BLaER1 (cell line): ENCODE results near the gene IQGAP2.
"Not testable (repeated sequence)": the region's sequence is repeated elsewhere in the genome, so short reads cannot be mapped to it uniquely, and the experiment has no call there.

Experiments used
- H3K27ac ChIP-seq: shearing (Covaris generic); formaldehyde crosslinking; 2 replicates; pipeline ENCODE4 v1.8.1; 2022
- H3K27me3 ChIP-seq: shearing (Covaris generic); formaldehyde crosslinking; 2 replicates; pipeline ENCODE4 v1.8.1; 2022
- H3K36me3 ChIP-seq: shearing (Covaris generic); formaldehyde crosslinking; 2 replicates; pipeline ENCODE4 v1.8.1; 2022
- H3K4me1 ChIP-seq: shearing (Covaris generic); formaldehyde crosslinking; 2 replicates; pipeline ENCODE4 v1.8.1; 2022
- H3K4me2 ChIP-seq: shearing (Covaris generic); formaldehyde crosslinking; 2 replicates; pipeline ENCODE4 v1.8.1; 2022
- H3K4me3 ChIP-seq: shearing (Covaris generic); formaldehyde crosslinking; 2 replicates; pipeline ENCODE4 v1.8.1; 2022
- H3K9ac ChIP-seq: shearing (Covaris generic); formaldehyde crosslinking; 2 replicates; pipeline ENCODE4 v1.8.1; 2022
- H3K9me3 ChIP-seq: shearing (Covaris generic); formaldehyde crosslinking; 2 replicates; pipeline ENCODE4 v1.8.1; 2022
- H4K20me1 ChIP-seq: shearing (Covaris generic); formaldehyde crosslinking; 2 replicates; pipeline ENCODE4 v1.8.1; 2022
- Cebpa-rat ChIP-seq: shearing (Covaris generic); IDR thresholded peaks from 2 replicates; pipeline ENCODE4 v1.8.1; 2022

The IQGAP2 gene, protein sequence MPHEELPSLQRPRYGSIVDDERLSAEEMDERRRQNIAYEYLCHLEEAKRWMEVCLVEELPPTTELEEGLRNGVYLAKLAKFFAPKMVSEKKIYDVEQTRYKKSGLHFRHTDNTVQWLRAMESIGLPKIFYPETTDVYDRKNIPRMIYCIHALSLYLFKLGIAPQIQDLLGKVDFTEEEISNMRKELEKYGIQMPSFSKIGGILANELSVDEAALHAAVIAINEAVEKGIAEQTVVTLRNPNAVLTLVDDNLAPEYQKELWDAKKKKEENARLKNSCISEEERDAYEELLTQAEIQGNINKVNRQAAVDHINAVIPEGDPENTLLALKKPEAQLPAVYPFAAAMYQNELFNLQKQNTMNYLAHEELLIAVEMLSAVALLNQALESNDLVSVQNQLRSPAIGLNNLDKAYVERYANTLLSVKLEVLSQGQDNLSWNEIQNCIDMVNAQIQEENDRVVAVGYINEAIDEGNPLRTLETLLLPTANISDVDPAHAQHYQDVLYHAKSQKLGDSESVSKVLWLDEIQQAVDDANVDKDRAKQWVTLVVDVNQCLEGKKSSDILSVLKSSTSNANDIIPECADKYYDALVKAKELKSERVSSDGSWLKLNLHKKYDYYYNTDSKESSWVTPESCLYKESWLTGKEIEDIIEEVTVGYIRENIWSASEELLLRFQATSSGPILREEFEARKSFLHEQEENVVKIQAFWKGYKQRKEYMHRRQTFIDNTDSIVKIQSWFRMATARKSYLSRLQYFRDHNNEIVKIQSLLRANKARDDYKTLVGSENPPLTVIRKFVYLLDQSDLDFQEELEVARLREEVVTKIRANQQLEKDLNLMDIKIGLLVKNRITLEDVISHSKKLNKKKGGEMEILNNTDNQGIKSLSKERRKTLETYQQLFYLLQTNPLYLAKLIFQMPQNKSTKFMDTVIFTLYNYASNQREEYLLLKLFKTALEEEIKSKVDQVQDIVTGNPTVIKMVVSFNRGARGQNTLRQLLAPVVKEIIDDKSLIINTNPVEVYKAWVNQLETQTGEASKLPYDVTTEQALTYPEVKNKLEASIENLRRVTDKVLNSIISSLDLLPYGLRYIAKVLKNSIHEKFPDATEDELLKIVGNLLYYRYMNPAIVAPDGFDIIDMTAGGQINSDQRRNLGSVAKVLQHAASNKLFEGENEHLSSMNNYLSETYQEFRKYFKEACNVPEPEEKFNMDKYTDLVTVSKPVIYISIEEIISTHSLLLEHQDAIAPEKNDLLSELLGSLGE (N-terminal part only)

DNA sequence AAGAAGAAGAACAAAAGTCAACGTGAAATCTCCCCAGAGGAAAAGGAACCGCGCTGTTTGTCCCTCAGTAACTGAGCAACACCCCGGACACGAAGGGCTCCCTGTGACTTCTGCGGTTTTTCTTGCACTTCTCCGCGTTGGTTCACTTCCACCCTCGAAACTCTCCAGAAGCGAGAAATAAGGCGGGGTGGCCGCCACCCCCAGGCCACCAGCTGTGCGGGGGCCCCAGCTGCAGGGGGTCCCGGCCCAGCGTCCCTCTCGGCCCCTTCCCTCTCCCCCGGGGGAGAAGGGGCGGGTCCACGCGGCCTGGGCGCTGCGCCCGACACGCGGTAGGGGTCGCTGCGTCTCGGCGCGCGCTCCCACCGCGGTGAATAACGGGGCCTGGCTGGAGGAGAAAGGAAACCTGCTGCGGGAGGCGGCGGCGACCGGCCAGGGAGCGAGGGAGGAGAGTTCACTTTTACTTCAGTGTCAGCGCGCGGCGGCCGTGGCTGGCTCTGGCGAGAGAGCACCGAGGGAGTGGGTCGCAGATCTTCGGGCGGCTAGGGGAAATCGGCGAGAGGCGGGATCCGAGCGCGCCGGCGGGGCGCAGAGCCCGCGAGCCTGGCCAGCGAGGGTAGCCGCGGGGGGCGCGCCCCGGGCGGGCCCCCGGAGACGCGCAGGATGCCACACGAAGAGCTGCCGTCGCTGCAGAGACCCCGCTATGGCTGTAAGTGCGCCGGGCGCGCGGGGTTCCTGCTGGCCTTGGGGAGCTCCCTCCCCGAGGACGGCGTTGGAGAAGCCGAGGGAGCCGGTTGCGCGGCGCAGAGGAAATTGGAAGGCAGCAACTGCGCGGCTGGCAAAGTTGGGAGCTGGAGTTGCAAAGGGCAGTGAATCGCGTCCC lies at the start of gene IQGAP2:
Gene IQGAP2 (plus strand): TSS at position 400 of the 880 bp plus-strand sequence. CDS start 261 bp downstream, at position 661.
- peak within 1 kb of the TSS; percentile 96 for H3K4me3 ChIP-seq
- peaks cover 9% of the 10 kb centered on the region; the same call in 1 of the 2 replicates for H4K20me1 ChIP-seq
- H3K36me3 ChIP-seq, result no peaks in the 10 kb centered on the region; the same call in 1 of the 2 replicates
- peaks cover 54% of the 10 kb centered on the region for H3K4me1 ChIP-seq
- peak within 1 kb of the TSS; percentile 97 for H3K27ac ChIP-seq
- peak within 1 kb of the TSS; percentile 95 for H3K4me2 ChIP-seq
- H3K9me3 ChIP-seq, result no peaks in the 10 kb centered on the region; the same call in 1 of the 2 replicates
- no peak for TF ChIP-seq Cebpa-rat
- no peaks in the 10 kb centered on the region for H3K27me3 ChIP-seq
- peak within 1 kb of the TSS; percentile 97 for H3K9ac ChIP-seq

DNA sequence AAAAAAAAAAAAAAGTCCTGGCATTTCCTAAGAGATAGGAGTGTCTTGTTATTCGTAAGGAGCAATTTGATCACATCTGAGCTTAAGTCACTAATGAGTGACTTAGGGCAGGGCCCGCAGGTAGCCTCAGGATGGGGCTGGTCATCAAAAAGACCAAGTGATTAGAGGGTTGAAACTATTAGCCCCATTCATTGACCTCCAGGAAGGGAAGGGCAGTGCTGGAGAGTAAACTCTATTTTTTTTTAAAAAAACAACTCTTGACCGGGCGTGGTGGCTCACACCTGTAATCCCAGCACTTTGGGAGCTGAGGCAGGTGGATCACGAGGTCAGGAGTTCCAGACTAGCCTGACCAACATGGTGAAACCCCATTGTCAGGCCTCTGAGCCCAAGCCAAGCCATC lies 46.2 kb upstream of the IQGAP2 start:
- no peaks in the 10 kb centered on the region for H3K36me3 ChIP-seq
- H3K4me3 ChIP-seq, result no peak overlapping the region
- H3K4me2 ChIP-seq, result no peak overlapping the region
- H3K9ac ChIP-seq, result no peak overlapping the region
- H3K4me1 ChIP-seq, result peaks cover 10% of the 10 kb centered on the region
- no peaks in the 10 kb centered on the region for H3K27me3 ChIP-seq
- no peaks in the 10 kb centered on the region for H4K20me1 ChIP-seq
- TF ChIP-seq Cebpa-rat, result no peak
- no peak overlapping the region for H3K27ac ChIP-seq
- no peaks in the 10 kb centered on the region for H3K9me3 ChIP-seq

DNA sequence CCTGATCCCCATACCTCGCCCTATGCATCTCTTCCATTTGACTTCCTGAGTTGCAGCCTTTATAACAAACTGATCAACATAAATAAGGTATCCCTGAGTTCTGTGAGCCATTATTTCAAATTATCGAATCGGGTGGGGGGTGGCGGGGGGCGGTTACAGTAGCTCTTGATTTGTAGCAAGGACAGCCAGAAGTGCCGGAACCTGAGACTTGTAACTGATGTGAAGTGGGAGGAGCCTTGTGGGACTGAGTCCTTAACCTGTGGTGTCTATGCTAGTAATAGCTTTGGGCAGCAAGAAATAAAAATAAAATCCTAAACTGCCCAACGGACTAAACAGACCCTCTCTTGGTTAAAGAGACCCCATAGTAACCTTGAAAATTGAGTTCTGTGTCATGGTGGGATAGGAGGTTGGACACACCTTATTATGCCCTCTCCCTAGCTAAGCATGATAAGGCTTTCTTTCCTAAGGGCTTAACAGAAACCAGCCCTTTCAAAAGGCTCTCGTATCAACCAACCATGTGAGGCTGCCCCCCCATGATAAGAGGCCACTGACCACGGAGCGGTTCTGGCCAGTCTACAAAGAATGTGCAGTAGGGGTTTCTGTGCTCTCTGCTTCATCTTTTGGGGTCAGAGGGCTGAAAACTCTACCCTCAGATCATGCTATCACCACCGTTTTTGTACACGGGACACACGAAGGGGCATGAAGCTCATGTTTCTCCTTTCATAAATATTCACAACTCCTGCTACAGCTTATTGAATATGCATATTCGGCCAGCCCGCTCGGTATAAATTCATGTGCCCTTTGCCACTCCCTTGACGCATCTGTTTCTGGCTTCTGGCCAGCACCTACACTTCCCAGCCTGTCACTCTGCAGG lies 39.5 kb upstream of the IQGAP2 start:
- no peaks in the 10 kb centered on the region for H3K36me3 ChIP-seq
- H3K4me1 ChIP-seq, result peaks cover 24% of the 10 kb centered on the region
- H3K4me2 ChIP-seq, result no peak overlapping the region
- H3K9ac ChIP-seq, result no peak overlapping the region
- H3K27me3 ChIP-seq, result no peaks in the 10 kb centered on the region
- H3K27ac ChIP-seq, result no peak overlapping the region
- H4K20me1 ChIP-seq, result no peaks in the 10 kb centered on the region
- H3K9me3 ChIP-seq, result no peaks in the 10 kb centered on the region
- no peak for TF ChIP-seq Cebpa-rat
- no peak overlapping the region for H3K4me3 ChIP-seq

DNA sequence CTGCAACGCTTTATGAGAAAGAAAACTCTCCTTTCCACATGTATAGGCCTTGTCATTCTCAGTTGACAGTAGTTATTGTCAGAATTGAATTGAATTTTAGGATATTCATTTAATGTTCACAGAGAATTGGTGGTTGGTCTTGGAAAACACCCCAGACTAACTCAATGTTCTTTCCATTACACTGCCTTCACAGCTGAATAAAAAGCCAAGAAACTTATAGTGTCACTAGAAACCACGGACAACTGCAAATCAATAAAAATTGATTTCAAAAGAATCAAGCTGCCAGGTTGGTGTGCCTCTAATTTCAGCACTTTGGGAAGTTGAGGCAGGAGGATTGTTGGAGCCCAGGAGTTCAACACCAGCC lies 38.9 kb upstream of the IQGAP2 start:
- peaks cover 24% of the 10 kb centered on the region for H3K4me1 ChIP-seq
- H3K4me3 ChIP-seq, result no peak overlapping the region
- no peaks in the 10 kb centered on the region for H3K27me3 ChIP-seq
- H3K4me2 ChIP-seq, result no peak overlapping the region
- H4K20me1 ChIP-seq, result no peaks in the 10 kb centered on the region
- H3K36me3 ChIP-seq, result no peaks in the 10 kb centered on the region
- H3K9ac ChIP-seq, result no peak overlapping the region
- H3K9me3 ChIP-seq, result no peaks in the 10 kb centered on the region
- H3K27ac ChIP-seq, result no peak overlapping the region
- TF ChIP-seq Cebpa-rat, result no peak

DNA sequence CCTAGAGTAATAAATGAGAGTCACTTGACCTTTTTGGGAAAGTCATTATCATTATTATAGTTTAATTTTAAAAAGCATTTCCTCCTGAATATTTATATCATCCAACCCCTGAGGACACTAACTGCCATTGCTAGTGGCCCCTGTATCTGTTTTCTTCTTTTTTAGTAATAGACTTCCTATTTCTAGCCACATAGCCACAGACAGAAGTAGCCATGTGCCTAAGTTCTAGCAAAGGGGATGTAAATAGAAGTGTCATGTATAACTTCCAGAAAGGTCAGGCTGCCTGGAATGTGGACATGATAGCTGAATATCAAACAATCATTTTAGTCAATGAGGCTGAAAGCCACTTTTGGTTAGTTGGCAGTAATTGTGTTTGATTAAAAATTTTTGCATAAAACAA lies 37.5 kb upstream of the IQGAP2 start:
- H3K4me1 ChIP-seq, result peaks cover 24% of the 10 kb centered on the region
- H3K27ac ChIP-seq, result no peak overlapping the region
- H3K9me3 ChIP-seq, result no peaks in the 10 kb centered on the region
- no peaks in the 10 kb centered on the region for H4K20me1 ChIP-seq
- no peaks in the 10 kb centered on the region for H3K36me3 ChIP-seq
- no peak overlapping the region for H3K4me3 ChIP-seq
- H3K27me3 ChIP-seq, result no peaks in the 10 kb centered on the region
- no peak for TF ChIP-seq Cebpa-rat
- peak overlapping the region; percentile 55 for H3K4me2 ChIP-seq
- H3K9ac ChIP-seq, result no peak overlapping the region

DNA sequence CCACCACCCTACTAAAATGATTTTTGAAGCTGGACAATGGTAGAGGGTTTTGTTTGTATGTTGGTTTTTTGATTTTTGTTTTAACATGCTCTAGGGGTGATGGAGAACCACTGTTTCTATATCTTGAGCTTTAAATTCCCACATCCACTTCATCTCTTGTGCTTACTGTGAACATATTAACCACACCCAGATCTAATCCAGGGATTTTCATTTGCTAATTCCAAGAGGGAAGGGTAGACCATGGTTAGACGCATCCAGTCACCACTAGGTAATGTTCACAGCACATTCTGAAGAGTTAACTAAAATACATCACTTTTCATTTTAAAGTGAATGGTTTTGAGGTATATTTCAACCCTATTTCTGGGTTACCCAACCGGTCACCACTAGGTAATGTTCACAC lies 36.5 kb upstream of the IQGAP2 start:
- Histone ChIP-seq H3K27me3 (no peaks in the 10 kb centered on the region), H3K36me3 (no peaks in the 10 kb centered on the region), H3K27ac (no peak overlapping the region), H3K4me2 (no peak overlapping the region), H3K4me3 (no peak overlapping the region), H4K20me1 (no peaks in the 10 kb centered on the region), H3K4me1 (peaks cover 24% of the 10 kb centered on the region), H3K9me3 (no peaks in the 10 kb centered on the region), H3K9ac (no peak overlapping the region)
- TF ChIP-seq Cebpa-rat, result no peak

DNA sequence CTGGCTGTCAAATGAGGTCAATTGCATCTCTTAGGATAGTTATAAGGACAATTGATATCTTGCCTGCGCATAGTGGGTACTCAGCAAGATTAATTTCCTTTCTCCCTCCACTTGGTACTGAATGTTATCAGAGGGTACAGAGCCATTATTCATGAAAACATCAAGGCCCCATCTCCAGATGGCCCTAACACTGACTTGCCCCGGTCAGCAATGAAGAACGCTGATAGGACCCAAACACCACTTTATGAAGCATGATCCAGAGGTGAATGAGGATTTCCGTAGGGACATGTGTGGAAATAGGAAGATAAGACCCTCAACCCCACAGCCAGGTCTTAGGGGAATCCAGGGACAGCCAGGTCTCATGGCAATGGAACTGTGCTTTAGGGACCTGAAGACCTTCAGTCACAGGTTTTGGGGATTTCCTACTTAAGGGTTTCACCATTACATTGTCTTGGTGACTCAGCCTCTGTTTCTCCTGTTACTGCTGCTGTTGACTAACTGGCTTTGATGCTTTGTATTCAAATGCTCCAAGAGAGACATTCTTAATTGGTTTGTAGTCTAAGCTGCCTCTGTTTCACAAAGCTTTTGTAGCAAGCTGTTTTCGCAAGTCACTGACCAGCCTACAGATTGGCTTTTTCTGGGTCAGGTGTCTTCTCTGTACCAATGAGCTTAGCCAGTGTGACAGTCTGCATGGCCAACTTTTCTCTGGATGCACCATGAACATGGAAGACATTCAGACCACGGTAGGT lies 35.3 kb upstream of the IQGAP2 start:
- H3K27me3 ChIP-seq, result no peaks in the 10 kb centered on the region
- H3K27ac ChIP-seq, result no peak overlapping the region
- H3K36me3 ChIP-seq, result no peaks in the 10 kb centered on the region
- no peak overlapping the region for H3K9ac ChIP-seq
- H3K9me3 ChIP-seq, result no peaks in the 10 kb centered on the region
- peaks cover 31% of the 10 kb centered on the region for H3K4me1 ChIP-seq
- H4K20me1 ChIP-seq, result no peaks in the 10 kb centered on the region
- no peak overlapping the region for H3K4me2 ChIP-seq
- no peak for TF ChIP-seq Cebpa-rat
- no peak overlapping the region for H3K4me3 ChIP-seq

DNA sequence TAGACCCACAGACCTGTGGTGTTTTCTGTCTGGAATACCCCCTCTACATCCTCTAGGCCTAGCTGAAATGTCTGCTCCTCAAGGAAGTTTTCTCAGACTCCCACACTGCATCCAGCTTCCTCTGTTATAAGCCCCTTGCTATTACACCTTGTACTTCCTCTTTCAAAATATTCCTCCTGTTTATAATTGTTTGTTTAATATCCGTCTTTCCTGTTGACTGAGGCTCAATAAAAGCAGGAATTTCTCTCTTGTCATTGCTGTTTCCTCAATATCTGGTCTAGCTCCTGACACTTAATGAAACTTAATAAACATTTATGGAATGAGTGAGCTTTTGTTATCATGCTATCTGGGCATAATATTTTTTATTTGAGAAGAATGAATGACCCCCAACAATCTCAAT lies 34.1 kb upstream of the IQGAP2 start:
- H3K4me1 ChIP-seq, result peaks cover 28% of the 10 kb centered on the region
- H4K20me1 ChIP-seq, result no peaks in the 10 kb centered on the region
- H3K27me3 ChIP-seq, result no peaks in the 10 kb centered on the region
- H3K9ac ChIP-seq, result no peak overlapping the region
- H3K9me3 ChIP-seq, result no peaks in the 10 kb centered on the region
- no peak for TF ChIP-seq Cebpa-rat
- no peaks in the 10 kb centered on the region for H3K36me3 ChIP-seq
- no peak overlapping the region for H3K4me3 ChIP-seq
- no peak overlapping the region for H3K4me2 ChIP-seq
- H3K27ac ChIP-seq, result no peak overlapping the region

DNA sequence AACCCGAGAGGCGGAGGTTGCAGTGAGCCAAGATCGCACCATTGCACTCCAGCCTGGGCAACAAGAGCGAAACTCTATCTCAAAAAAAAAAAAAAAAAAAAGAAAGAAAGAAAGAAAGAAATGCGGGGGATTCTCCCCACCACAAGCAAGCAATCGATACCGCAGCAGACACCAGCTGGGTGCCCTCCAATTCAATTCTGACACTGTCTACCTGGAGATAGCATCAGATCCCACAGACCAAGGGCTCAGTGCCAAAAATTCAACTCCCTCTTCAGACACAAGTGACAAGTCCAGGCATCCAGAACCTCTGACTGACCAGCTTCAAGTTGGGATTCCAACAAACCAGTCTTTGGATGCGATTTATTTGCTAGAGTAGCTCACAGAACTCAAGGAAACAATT lies 33.4 kb upstream of the IQGAP2 start:
- H3K4me2 ChIP-seq, H3K9me3 ChIP-seq, H3K9ac ChIP-seq, H3K36me3 ChIP-seq, H3K27ac ChIP-seq, H3K27me3 ChIP-seq, H4K20me1 ChIP-seq, H3K4me3 ChIP-seq: not testable (repeated sequence)
- peaks cover 24% of the 10 kb centered on the region for H3K4me1 ChIP-seq
